OCI-LY1 (cell line): ENCODE measurements around the gene CCR9.

Experiments
- H2AFZ ChIP-seq: fragments of 200-600 bp; sonication (generic), shearing (Covaris generic); 2 replicates; pipeline ENCODE4 v1.6.0; 2014; ENCODE audit warnings: antibody characterized with exemption, mild to moderate bottlenecking, low read length
- H3F3A ChIP-seq: fragments of 200-600 bp; sonication (generic), shearing (Covaris generic); 2 replicates; pipeline ENCODE4 v1.6.0; 2014; ENCODE audit warnings: mild to moderate bottlenecking, antibody characterized with exemption, low read length, moderate library complexity; ENCODE audit not compliant: insufficient read depth
- H3K27ac ChIP-seq: fragments of 200-600 bp; sonication (generic); 2 replicates; pipeline ENCODE4 v1.5.1; 2014; ENCODE audit warnings: low read length, mixed run types, mild to moderate bottlenecking, low read depth; ENCODE audit not compliant: poor library complexity, severe bottlenecking
- H3K27me3 ChIP-seq: fragments of 200-600 bp; sonication (generic); 2 replicates; pipeline ENCODE4 v1.6.0; 2014; ENCODE audit warnings: antibody characterized with exemption, mild to moderate bottlenecking, low read length, moderate library complexity; ENCODE audit not compliant: insufficient read depth
- H3K36me3 ChIP-seq: fragments of 200-600 bp; sonication (generic); 2 replicates; pipeline ENCODE4 v1.6.1; 2014; ENCODE audit warnings: mild to moderate bottlenecking, antibody characterized with exemption, low read length, moderate library complexity, mixed read lengths; ENCODE audit not compliant: insufficient read depth
- H3K4me1 ChIP-seq: fragments of 200-600 bp; sonication (generic); 2 replicates; pipeline ENCODE4 v1.5.1; 2014; ENCODE audit warnings: mild to moderate bottlenecking, low read length, moderate library complexity; ENCODE audit not compliant: insufficient read depth, severe bottlenecking
- H3K4me2 ChIP-seq: fragments of 200-600 bp; sonication (generic), shearing (Covaris generic); 2 replicates; pipeline ENCODE4 v1.6.1; 2014; ENCODE audit warnings: low read length
- H3K4me3 ChIP-seq: fragments of 200-600 bp; sonication (generic); 2 replicates; pipeline ENCODE4 v1.5.1; 2014; ENCODE audit warnings: low read length, low read depth, mild to moderate bottlenecking, mixed read lengths; ENCODE audit not compliant: poor library complexity, severe bottlenecking
- H3K79me2 ChIP-seq: fragments of 200-600 bp; shearing (Covaris generic); 2 replicates; pipeline ENCODE4 v1.6.1; 2016; ENCODE audit warnings: mixed run types, low read length, mixed read lengths; ENCODE audit not compliant: insufficient read depth
- H3K9ac ChIP-seq: fragments of 200-600 bp; sonication (generic), shearing (Covaris generic); 2 replicates; pipeline ENCODE4 v1.6.1; 2014; ENCODE audit warnings: mild to moderate bottlenecking, low read length, mixed read lengths
- H3K9me2 ChIP-seq: fragments of 200-600 bp; sonication (generic), shearing (Covaris generic); 2 replicates; pipeline ENCODE4 v1.6.1; 2014; ENCODE audit warnings: low read depth, mild to moderate bottlenecking, low read length, mixed read lengths
- H3K9me3 ChIP-seq: fragments of 200-600 bp; shearing (Covaris generic); 2 replicates; pipeline ENCODE4 v1.6.1; 2014; ENCODE audit warnings: low read length, mixed read lengths
- H4K20me1 ChIP-seq: fragments of 200-600 bp; sonication (generic), shearing (Covaris generic); 2 replicates; pipeline ENCODE4 v1.6.0; 2016; ENCODE audit warnings: mild to moderate bottlenecking, low read length; ENCODE audit not compliant: insufficient read depth
- CTCF ChIP-seq: fragments of 200-600 bp; sonication (generic), shearing (Covaris generic); IDR thresholded peaks from 2 replicates; pipeline ENCODE4 v1.5.1; 2017; ENCODE audit warnings: mild to moderate bottlenecking, antibody characterized with exemption, low read length, moderate library complexity, mixed read lengths
- EZH2 ChIP-seq: fragments of 200-600 bp; sonication (generic), shearing (Covaris generic); IDR thresholded peaks from 2 replicates; pipeline ENCODE4 v1.8.0; 2017; ENCODE audit warnings: borderline replicate concordance, mixed run types, mild to moderate bottlenecking, antibody characterized with exemption, low read length, moderate library complexity, mixed read lengths

Gene CCR9

GRCh38 chr3:45871780-45872179 is 14.6 kb upstream of the CCR9 start:
- Histone ChIP-seq H3F3A (no peaks in the 10 kb centered on the region), H2AFZ (no peak overlapping the region), H3K9me2 (no peaks in the 10 kb centered on the region), H3K27me3 (no peaks in the 10 kb centered on the region), H4K20me1 (no peaks in the 10 kb centered on the region), H3K36me3 (no peaks in the 10 kb centered on the region), H3K4me3 (no peak overlapping the region), H3K79me2 (no peaks in the 10 kb centered on the region), H3K9ac (no peak overlapping the region), H3K9me3 (no peaks in the 10 kb centered on the region), H3K4me2 (no peak overlapping the region), H3K27ac (no peak overlapping the region), H3K4me1 (no peaks in the 10 kb centered on the region)
- TF ChIP-seq CTCF (no peak), EZH2 (no peak)

GRCh38 chr3:45872569-45872968 is 13.8 kb upstream of the CCR9 start:
- Histone ChIP-seq H3K9ac (no peak overlapping the region), H3K27ac (no peak overlapping the region), H3K4me3 (no peak overlapping the region), H4K20me1 (no peaks in the 10 kb centered on the region), H3K4me2 (no peak overlapping the region), H3K36me3 (no peaks in the 10 kb centered on the region), H3K4me1 (no peaks in the 10 kb centered on the region), H3F3A (no peaks in the 10 kb centered on the region), H3K9me2 (no peaks in the 10 kb centered on the region), H3K9me3 (no peaks in the 10 kb centered on the region), H3K27me3 (no peaks in the 10 kb centered on the region), H2AFZ (no peak overlapping the region), H3K79me2 (no peaks in the 10 kb centered on the region)
- TF ChIP-seq EZH2 = no peak
- no peak for TF ChIP-seq CTCF

- no peaks in the 10 kb centered on the region for H4K20me1 ChIP-seq
- TF ChIP-seq EZH2 = no peak
- TF ChIP-seq CTCF = no peak
- H3K36me3 ChIP-seq = no peaks in the 10 kb centered on the region
- H3K4me2 ChIP-seq = no peak overlapping the region
- no peaks in the 10 kb centered on the region for H3K9me2 ChIP-seq
- no peak overlapping the region for H3K4me3 ChIP-seq
- H2AFZ ChIP-seq = no peak overlapping the region
- no peaks in the 10 kb centered on the region for H3K27me3 ChIP-seq
- H3K4me1 ChIP-seq = no peaks in the 10 kb centered on the region
- H3K79me2 ChIP-seq = no peaks in the 10 kb centered on the region
- no peaks in the 10 kb centered on the region for H3K9me3 ChIP-seq
- no peak overlapping the region for H3K27ac ChIP-seq
- H3K9ac ChIP-seq = no peak overlapping the region
- no peaks in the 10 kb centered on the region for H3F3A ChIP-seq
Observed at GRCh38 chr3:45873036-45873435, 13.3 kb upstream of the CCR9 start.
